Caco-2 (cell line): Measurements from ENCODE around the gene PRKAG1. TPM values are rescaled to one million over a fixed set of nuclear protein-coding genes. Genes with fewer than 3 reads are reported as not detected.

Experiments used
- BruUV-seq: library from RNA; stranded (reverse); fragments of 400-500 nt; replicated peaks from 2 replicates; lab custom pipeline; 2021; lab: Mats Ljungman, UMichigan
- CTCF ChIA-PET: fragments of 300-600 bp; sonication (Branson Sonifier 250); formaldehyde crosslinking; loops from one replicate; lab custom pipeline; 2022; ENCODE audit warnings: antibody characterized with exemption; lab: Charles Lee
- POLR2A ChIA-PET: fragments of 300-600 bp; sonication (Branson Sonifier 250); formaldehyde crosslinking; loops from one replicate; lab custom pipeline; 2022; ENCODE audit warnings: antibody characterized with exemption; lab: Charles Lee
- DNase-seq, 2 experiments: peaks; one replicate each; pipeline versions ENCODE4 v3.0.0 to v3.0.0-alpha.2; 2020 to 2022
- H3K27me3 ChIP-seq: replicated peaks from 2 replicates; pipeline ENCODE4 v1.6.0; 2011; ENCODE audit warnings: low read length; ENCODE audit not compliant: control insufficient read depth, insufficient read depth
- H3K36me3 ChIP-seq: 2 replicates; pipeline ENCODE4 v1.5.1; 2011; ENCODE audit warnings: low read length; ENCODE audit not compliant: control insufficient read depth, insufficient read depth
- H3K4me1 ChIP-seq: fragments of 250-450 bp; sonication (Bioruptor Pico); 2 replicates; pipeline ENCODE4 v1.5.1; 2020; ENCODE audit warnings: mild to moderate bottlenecking
- H3K4me3 ChIP-seq: 2 replicates; pipeline ENCODE4 v1.5.1; 2011; ENCODE audit warnings: low read depth, mild to moderate bottlenecking, control low read depth, low read length
- H3K9me3 ChIP-seq: fragments of 250-450 bp; sonication (Bioruptor Pico); 2 replicates; pipeline ENCODE4 v1.5.1; 2020; ENCODE audit warnings: mild to moderate bottlenecking, moderate library complexity
- H3K27ac Mint-ChIP-seq: one replicate; pipeline ENCODE4 v1.8.0; 2022; ENCODE audit warnings: mixed read lengths; ENCODE audit not compliant: unreplicated experiment
- H3K27me3 Mint-ChIP-seq: one replicate; pipeline ENCODE4 v1.8.0; 2022; ENCODE audit warnings: mixed read lengths; ENCODE audit not compliant: insufficient read depth, unreplicated experiment
- H3K36me3 Mint-ChIP-seq: one replicate; pipeline ENCODE4 v1.8.0; 2022; ENCODE audit warnings: mild to moderate bottlenecking, mixed read lengths; ENCODE audit not compliant: insufficient read depth, unreplicated experiment
- H3K4me1 Mint-ChIP-seq: one replicate; pipeline ENCODE4 v1.8.0; 2022; ENCODE audit warnings: low read depth, mixed read lengths; ENCODE audit not compliant: unreplicated experiment
- H3K4me3 Mint-ChIP-seq: one replicate; pipeline ENCODE4 v1.8.0; 2022; ENCODE audit warnings: mild to moderate bottlenecking, moderate library complexity, mixed read lengths; ENCODE audit not compliant: unreplicated experiment
- H3K9me3 Mint-ChIP-seq: one replicate; pipeline ENCODE4 v1.8.0; 2022; ENCODE audit warnings: mixed read lengths; ENCODE audit not compliant: unreplicated experiment
- CTCF ChIP-seq, 2 experiments: fragments of 200-600 bp in 1 of 2; IDR thresholded peaks; 1 replicate in 1 of 2; 2 replicates in 1 of 2; pipeline versions ENCODE4 v1.5.1 to v1.8.0; 2011 to 2022; ENCODE audit warnings: antibody characterized with exemption in 1 of 2, control low read depth in 1 of 2, inconsistent platforms in 1 of 2, low read depth in 1 of 2, low read length in 1 of 2, mild to moderate bottlenecking in 1 of 2, moderate library complexity in 1 of 2; ENCODE audit not compliant: insufficient read depth in 1 of 2, severe bottlenecking in 1 of 2, unreplicated experiment in 1 of 2
- intact Hi-C: fragments of 100-400 bp; cut with micrococcal nuclease; formaldehyde crosslinking; loops from one replicate; pipeline ENCODE4 v1.10.0; 2022; ENCODE audit not compliant: unreplicated experiment
- total RNA-seq: library from RNA; stranded (reverse); gene quantifications from 2 replicates; pipeline ENCODE4 v1.2.3, GENCODE V29; 2022

PRKAG1 gene
- total RNA-seq, 1 experiment from 2014 or later = 60.3 TPM

- intact Hi-C loops = no loop called here
- DNase-seq = peak in 1 of 2 experiments; percentile 23
- TF ChIP-seq CTCF (IDR thresholded peaks at IDR 0.05; ENCODE audit: insufficient read depth in 1 of 2, low read depth in 1 of 2, low read length in 1 of 2, severe bottlenecking in 1 of 2, unreplicated experiment in 1 of 2) = no peak
- Mint-ChIP-seq H3K9me3 (no peaks in the 10 kb centered on the region), H3K36me3 (peaks cover 97% of the 10 kb centered on the region), H3K27ac (no peak overlapping the region), H3K4me1 (no peaks in the 10 kb centered on the region), H3K27me3 (no peaks in the 10 kb centered on the region), H3K4me3 (no peak overlapping the region)
- TSS peak; percentile 13 for BruUV-seq
- ChIA-PET CTCF (interaction anchor here (0.5 kb wide), 1 partner anchor 327 kb away, joined by 3 read pairs; no protein-coding TSS in a partner anchor), POLR2A (no interaction called here)
- H3K4me3 ChIP-seq = no peak overlapping the region
- H3K9me3 ChIP-seq = no peaks in the 10 kb centered on the region
- peaks cover 18% of the 10 kb centered on the region for H3K36me3 ChIP-seq
- H3K27me3 ChIP-seq = no peaks in the 10 kb centered on the region
- no peaks in the 10 kb centered on the region for H3K4me1 ChIP-seq
These were observed 31.1 kb upstream of the PRKAG1 start for GRCh38 chr12:49049566-49050224.

- TF ChIP-seq CTCF (IDR thresholded peaks at IDR 0.05; ENCODE audit: insufficient read depth in 1 of 2, low read depth in 1 of 2, low read length in 1 of 2, severe bottlenecking in 1 of 2, unreplicated experiment in 1 of 2) = no peak
- Mint-ChIP-seq H3K4me1 (no peaks in the 10 kb centered on the region), H3K36me3 (peaks cover 98% of the 10 kb centered on the region), H3K27ac (no peak overlapping the region), H3K4me3 (no peak overlapping the region), H3K9me3 (no peaks in the 10 kb centered on the region), H3K27me3 (no peaks in the 10 kb centered on the region)
- CTCF ChIA-PET = no interaction called here
- Histone ChIP-seq H3K4me1 (no peaks in the 10 kb centered on the region), H3K4me3 (no peak overlapping the region), H3K27me3 (no peaks in the 10 kb centered on the region), H3K9me3 (no peaks in the 10 kb centered on the region), H3K36me3 (peaks cover 18% of the 10 kb centered on the region)
- BruUV-seq = no TSS peak
- peak in 1 of 2 experiments; percentile 16 for DNase-seq
- intact Hi-C loops = no loop called here
- POLR2A ChIA-PET = no interaction called here
These were observed 30.4 kb upstream of the PRKAG1 start for GRCh38 chr12:49048953-49049352.

GRCh38 chr12:49046129-49046895 lies 27.7 kb upstream of the PRKAG1 start:
- intact Hi-C loops = no loop called here
- peaks cover 98% of the 10 kb centered on the region for H3K36me3 Mint-ChIP-seq
- CTCF ChIA-PET = no interaction called here
- Histone ChIP-seq H3K27me3 (no peaks in the 10 kb centered on the region), H3K4me1 (no peaks in the 10 kb centered on the region), H3K9me3 (no peaks in the 10 kb centered on the region), H3K36me3 (peaks cover 22% of the 10 kb centered on the region), H3K4me3 (no peak overlapping the region)
- BruUV-seq = no TSS peak
- TF ChIP-seq CTCF (IDR thresholded peaks at IDR 0.05; ENCODE audit: insufficient read depth in 1 of 2, low read depth in 1 of 2, low read length in 1 of 2, severe bottlenecking in 1 of 2, unreplicated experiment in 1 of 2) = no peak
- POLR2A ChIA-PET = no interaction called here
- H3K4me3 Mint-ChIP-seq = no peak overlapping the region
- no peak for DNase-seq
- no peaks in the 10 kb centered on the region for H3K9me3 Mint-ChIP-seq
- no peaks in the 10 kb centered on the region for H3K27me3 Mint-ChIP-seq
- H3K4me1 Mint-ChIP-seq = no peaks in the 10 kb centered on the region
- H3K27ac Mint-ChIP-seq = no peak overlapping the region
